H1 (cell line): ENCODE results near the gene AKR1B1. TPM values are rescaled to one million over a fixed set of nuclear protein-coding genes. Genes with fewer than 3 reads are reported as not detected.

ENCODE experiments used
- CTCF ChIA-PET: fragments of 300-600 bp; sonication (Branson Sonifier 250); formaldehyde crosslinking; loops from one replicate; lab custom pipeline; 2021; ENCODE audit not compliant: partially characterized antibody; lab: Charles Lee
- POLR2A ChIA-PET: fragments of 300-600 bp; sonication (Branson Sonifier 250); formaldehyde crosslinking; loops from one replicate; lab custom pipeline; 2021; ENCODE audit warnings: inconsistent platforms; ENCODE audit not compliant: partially characterized antibody; lab: Charles Lee
- DNase-seq, 2 experiments: peaks; one replicate each; pipeline versions ENCODE4 v3.0.0 to v3.0.0-alpha.2; 2010 to 2022; ENCODE audit warnings: low spot score in 2 of 2, low read depth in 1 of 2, mixed read lengths in 1 of 2
- FAIRE-seq: peaks from 2 replicates; lab custom pipeline; 2011; peaks lifted over from hg19 to GRCh38; lab: Jason Lieb, UNC
- H2AFZ ChIP-seq: 2 replicates; pipeline ENCODE4 v1.8.1; 2012; ENCODE audit warnings: low read length, inconsistent platforms
- H2AK5ac ChIP-seq: 2 replicates; pipeline ENCODE4 v1.6.1; 2013; ENCODE audit warnings: low read depth, low read length
- H2BK120ac ChIP-seq: replicated peaks from 2 replicates; pipeline ENCODE3; 2013; ENCODE audit warnings: low read depth, low read length, inconsistent platforms
- H2BK12ac ChIP-seq: 2 replicates; pipeline ENCODE4 v1.6.1; 2013; ENCODE audit warnings: low read depth, low read length
- H2BK15ac ChIP-seq: 2 replicates; pipeline ENCODE4 v1.6.1; 2013; ENCODE audit warnings: low read length
- H2BK20ac ChIP-seq: 2 replicates; pipeline ENCODE4 v1.6.1; 2013; ENCODE audit warnings: low read length
- H2BK5ac ChIP-seq: 2 replicates; pipeline ENCODE4 v1.6.1; 2013; ENCODE audit warnings: low read depth, low read length
- H3K14ac ChIP-seq: 2 replicates; pipeline ENCODE4 v1.6.1; 2013; ENCODE audit warnings: inconsistent platforms; ENCODE audit not compliant: insufficient read length
- H3K18ac ChIP-seq: 2 replicates; pipeline ENCODE4 v1.6.1; 2013; ENCODE audit warnings: low read length; ENCODE audit errors: extremely low read depth
- H3K23ac ChIP-seq: 2 replicates; pipeline ENCODE4 v1.6.1; 2013; ENCODE audit warnings: inconsistent platforms; ENCODE audit not compliant: insufficient read length
- H3K23me2 ChIP-seq: 2 replicates; pipeline ENCODE4 v1.6.1; 2013; ENCODE audit warnings: low read depth, low read length
- H3K27ac ChIP-seq: 2 replicates; pipeline ENCODE4 v1.6.1; 2011; ENCODE audit warnings: low read depth, low read length, inconsistent platforms
- H3K27me3 ChIP-seq, 4 experiments: replicated peaks in 1 of 4; 1 replicate in 1 of 4; 2 replicates in 3 of 4; pipeline versions ENCODE4 v1.6.1 to v1.8.1; 2011 to 2013; ENCODE audit warnings: low read length in 3 of 4, mild to moderate bottlenecking in 3 of 4, inconsistent platforms in 2 of 4, mixed read lengths in 2 of 4, moderate library complexity in 1 of 4; ENCODE audit not compliant: control insufficient read depth in 3 of 4, insufficient read depth in 3 of 4; ENCODE audit errors: extremely low read depth in 1 of 4
- H3K36me3 ChIP-seq, 4 experiments: 2 replicates each; pipeline versions ENCODE4 v1.6.1 to v1.8.1; 2011 to 2013; ENCODE audit warnings: mild to moderate bottlenecking in 4 of 4, low read length in 3 of 4, moderate library complexity in 2 of 4, control low read depth in 1 of 4, inconsistent platforms in 1 of 4; ENCODE audit not compliant: insufficient read depth in 4 of 4, control insufficient read depth in 2 of 4
- H3K4ac ChIP-seq: replicated peaks from 2 replicates; pipeline ENCODE3; 2013; ENCODE audit warnings: low read length, low read depth, mixed read lengths, inconsistent platforms; ENCODE audit not compliant: insufficient read length
- H3K4me1 ChIP-seq, 4 experiments: replicated peaks in 1 of 4; 1 replicate in 1 of 4; 2 replicates in 3 of 4; pipeline versions ENCODE4 v1.6.1 to v1.8.1; 2011 to 2013; ENCODE audit warnings: low read length in 3 of 4, inconsistent platforms in 2 of 4, mixed read lengths in 1 of 4; ENCODE audit not compliant: insufficient read depth in 4 of 4, control insufficient read depth in 3 of 4
- H3K4me2 ChIP-seq, 2 experiments: 2 replicates each; pipeline versions ENCODE4 v1.6.1 to v1.8.1; 2011 to 2013; ENCODE audit warnings: low read depth in 2 of 2, low read length in 2 of 2, control low read depth in 1 of 2, inconsistent platforms in 1 of 2, mild to moderate bottlenecking in 1 of 2; ENCODE audit not compliant: insufficient read depth in 1 of 2
- H3K4me3 ChIP-seq, 4 experiments: fragments of 200-600, 300-600 bp in 1 of 4; sonication (generic), shearing (Covaris generic), sonication (Bioruptor Twin) in 1 of 4; 2 replicates each; pipeline versions ENCODE4 v1.5.1 to v1.8.1; 2011 to 2016; ENCODE audit warnings: low read length in 4 of 4, low read depth in 3 of 4, control low read depth in 2 of 4, inconsistent platforms in 2 of 4, mild to moderate bottlenecking in 2 of 4, mixed read lengths in 1 of 4, moderate library complexity in 1 of 4; ENCODE audit not compliant: insufficient read depth in 2 of 4; ENCODE audit errors: extremely low read depth in 1 of 4
- H3K56ac ChIP-seq: replicated peaks from 2 replicates; pipeline ENCODE3; 2013; ENCODE audit warnings: low read depth, mild to moderate bottlenecking, mixed read lengths, low read length, inconsistent platforms; ENCODE audit not compliant: insufficient read length
- H3K79me1 ChIP-seq: 2 replicates; pipeline ENCODE4 v1.6.1; 2013; ENCODE audit warnings: low read depth, low read length, control low read depth
- H3K79me2 ChIP-seq, 2 experiments: 2 replicates each; pipeline versions ENCODE4 v1.6.1 to v1.8.1; 2012 to 2013; ENCODE audit warnings: low read length in 2 of 2, mild to moderate bottlenecking in 2 of 2, inconsistent platforms in 1 of 2; ENCODE audit not compliant: insufficient read depth in 2 of 2, control insufficient read depth in 1 of 2
- H3K9ac ChIP-seq, 4 experiments: replicated peaks in 1 of 4; 1 replicate in 1 of 4; 2 replicates in 3 of 4; pipeline versions ENCODE4 v1.6.1 to v1.8.1; 2011 to 2013; ENCODE audit warnings: low read depth in 3 of 4, low read length in 3 of 4, control low read depth in 2 of 4, mild to moderate bottlenecking in 2 of 4, moderate library complexity in 2 of 4, inconsistent platforms in 1 of 4; ENCODE audit errors: extremely low read depth in 1 of 4
- H3K9me3 ChIP-seq, 2 experiments: 2 replicates each; pipeline versions ENCODE4 v1.6.1 to v1.8.1; 2012 to 2013; ENCODE audit warnings: mild to moderate bottlenecking in 2 of 2, moderate library complexity in 2 of 2, control low read depth in 1 of 2, inconsistent platforms in 1 of 2, low read depth in 1 of 2, low read length in 1 of 2, mixed read lengths in 1 of 2; ENCODE audit not compliant: insufficient read depth in 2 of 2
- H4K20me1 ChIP-seq, 2 experiments: replicated peaks in 1 of 2; 2 replicates each; pipeline versions ENCODE3 to v1.8.1; 2011 to 2013; ENCODE audit warnings: inconsistent platforms in 2 of 2, low read length in 2 of 2, mild to moderate bottlenecking in 1 of 2; ENCODE audit not compliant: insufficient read depth in 2 of 2, control insufficient read depth in 1 of 2
- H4K5ac ChIP-seq: 2 replicates; pipeline ENCODE4 v1.6.1; 2013; ENCODE audit warnings: low read length, low read depth, mixed read lengths, inconsistent platforms; ENCODE audit not compliant: insufficient read length
- H4K8ac ChIP-seq: 2 replicates; pipeline ENCODE4 v1.8.0; 2013; ENCODE audit warnings: mild to moderate bottlenecking, moderate library complexity, low read length, inconsistent platforms; ENCODE audit not compliant: insufficient read depth; ENCODE audit errors: extremely low read depth
- H4K91ac ChIP-seq: replicated peaks from 2 replicates; pipeline ENCODE3; 2013; ENCODE audit warnings: low read length, mixed read lengths, inconsistent platforms; ENCODE audit not compliant: insufficient read length
- BCL11A ChIP-seq, 2 experiments: IDR thresholded peaks; one replicate each; pipeline ENCODE4 v1.6.1; 2011; ENCODE audit warnings: low read depth in 2 of 2, low read length in 2 of 2, mild to moderate bottlenecking in 2 of 2
- CBX8 ChIP-seq: fragments of 300-800, 300-1000 bp; sonication (generic); IDR thresholded peaks from 2 replicates; pipeline ENCODE4 v1.7.1; 2016; ENCODE audit warnings: low read depth, low read length, borderline replicate concordance
- KDM1A ChIP-seq: fragments of 200-600, 300-600 bp; sonication (generic); IDR thresholded peaks from 2 replicates; pipeline ENCODE4 v1.7.1; 2016; ENCODE audit warnings: mild to moderate bottlenecking, low read length, borderline replicate concordance
- PHF8 ChIP-seq: fragments of 200-600 bp; sonication (generic); conservative IDR thresholded peaks from 2 replicates; pipeline ENCODE4 v1.7.1; 2012; ENCODE audit warnings: low read depth, mild to moderate bottlenecking, inconsistent platforms, low read length, moderate library complexity
- POLR2A ChIP-seq, 2 experiments: IDR thresholded peaks; 1 replicate in 1 of 2; 2 replicates in 1 of 2; pipeline ENCODE4 v1.6.1; 2011; ENCODE audit warnings: low read depth in 2 of 2, low read length in 2 of 2, mild to moderate bottlenecking in 2 of 2; ENCODE audit errors: control extremely low read depth in 1 of 2
- RAD21 ChIP-seq, 2 experiments: IDR thresholded peaks in 1 of 2; conservative IDR thresholded peaks in 1 of 2; 2 replicates each; pipeline ENCODE4 v1.6.1; 2011; ENCODE audit warnings: low read depth in 2 of 2, low read length in 2 of 2, improper control_type of control experiment in 1 of 2, inconsistent platforms in 1 of 2, mild to moderate bottlenecking in 1 of 2, moderate library complexity in 1 of 2
- RBBP5 ChIP-seq: IDR thresholded peaks from 2 replicates; pipeline ENCODE4 v1.7.1; 2012; ENCODE audit warnings: low read depth, mild to moderate bottlenecking, inconsistent platforms, low read length, moderate library complexity, borderline replicate concordance
- SUZ12 ChIP-seq: fragments of 200-600 bp; sonication (generic); IDR thresholded peaks from 2 replicates; pipeline ENCODE4 v1.6.1; 2012; ENCODE audit warnings: mild to moderate bottlenecking, inconsistent platforms, low read length, moderate library complexity, mixed read lengths
- TBP ChIP-seq: IDR thresholded peaks from 2 replicates; pipeline ENCODE4 v1.6.1; 2011; ENCODE audit warnings: low read depth, low read length, improper control_type of control experiment
- WGBS, 2 experiments: shearing (Covaris generic) in 1 of 2; methylation state at CpG; one replicate each; pipeline versions ENCODE4 v1.1.6 to v1.1.7; 2013 to 2015; ENCODE audit warnings: low lambda C conversion rate in 2 of 2, mixed read lengths in 2 of 2, inconsistent platforms in 1 of 2, low coverage in 1 of 2, missing lambda C conversion rate in 1 of 2; ENCODE audit not compliant: insufficient replicate concordance in 2 of 2, insufficient coverage in 1 of 2, insufficient read length in 1 of 2; ENCODE audit errors: extremely low coverage in 1 of 2, missing lambda C conversion rate in 1 of 2; 5-methylcytosine and 5-hydroxymethylcytosine counted together
- polyA plus RNA-seq, 7 experiments: library from polyadenylated mRNA; depleted of rRNA in 3 of 7; stranded (reverse) in 5 of 7; unstranded in 2 of 7; fragments of >200 nt in 5 of 7; fragments of 200-250 nt in 2 of 7; gene quantifications; 1 replicate in 5 of 7; 2 replicates in 1 of 7; 4 replicates in 1 of 7; pipeline versions ENCODE4 v1.2.1 to v1.2.3, GENCODE V29; 2011 to 2013; ENCODE audit warnings: missing spikeins in 2 of 7, mixed read lengths in 2 of 7
- total RNA-seq: library from RNA; stranded (reverse); fragmentation: NEBNext Ultra II Directional; extraction: Animal tissue kit (Norgen Biotek cat#: 25700); gene quantifications from 2 replicates; pipeline ENCODE4 v1.2.1, GENCODE V29; 2021

AKR1B1 gene
- total and polyA plus RNA-seq, 2 of the 8 experiments (the other 6 are each of a cell fraction or from before 2014, with no cell fraction given), result 195 to 273 TPM

GRCh38 chr7:134428942-134429341, 30.0 kb downstream of the AKR1B1 start:
- CTCF ChIA-PET, result interaction anchor here (1.0 to 2.6 kb wide), 9 partner anchors 8 to 122 kb away, joined by 3 to 8 read pairs (median 5); partner anchors contain the start of gene AKR1B15
- H2BK20ac ChIP-seq, result no peak overlapping the region

More at GRCh38 chr7:134428942-134429341, 30.0 kb downstream of the AKR1B1 start:
- Histone ChIP-seq H3K79me2 (no peaks in the 10 kb centered on the region), H3K4ac (no peak overlapping the region), H2AK5ac (no peak overlapping the region), H4K5ac (no peak overlapping the region), H2AFZ (no peak overlapping the region), H3K4me3 (no peak overlapping the region), H3K4me1 (peaks cover 0 to 2% (median under 1%) of the 10 kb centered on the region in 4 experiments; a peak in 1 of 7 replicates), H4K91ac (no peak overlapping the region), H3K18ac (no peak overlapping the region), H3K27ac (no peak overlapping the region), H2BK12ac (no peak overlapping the region), H3K14ac (no peak overlapping the region), H3K36me3 (no peaks in the 10 kb centered on the region), H4K20me1 (no peaks in the 10 kb centered on the region), H2BK5ac (no peak overlapping the region), H3K9ac (no peak overlapping the region), H4K8ac (no peak overlapping the region), H3K23me2 (no peaks in the 10 kb centered on the region; the same call in 1 of the 2 replicates), H3K9me3 (no peaks in the 10 kb centered on the region), H2BK15ac (no peak overlapping the region), H3K27me3 (no peaks in the 10 kb centered on the region; a peak in 2 of 7 replicates), H3K79me1 (no peaks in the 10 kb centered on the region), H3K56ac (no peak overlapping the region), H3K4me2 (no peak overlapping the region), H2BK120ac (no peak overlapping the region), H3K23ac (no peak overlapping the region)
- FAIRE-seq, result no peak
- TF ChIP-seq RBBP5 (no peak), KDM1A (no peak), TBP (no peak), CBX8 (no peak), POLR2A (IDR thresholded peaks at IDR 0.05; ENCODE audit: control extremely low read depth in 1 of 2, low read depth in 2 of 2, low read length in 2 of 2) (no peak), BCL11A (IDR thresholded peaks at IDR 0.05; ENCODE audit: low read depth in 2 of 2, low read length in 2 of 2) (no peak), RAD21 (IDR thresholded peaks at IDR 0.05 in 1 of 2, conservative IDR thresholded peaks at IDR 0.05 in 1 of 2; ENCODE audit: low read depth in 2 of 2, low read length in 2 of 2) (no peak), SUZ12 (no peak), PHF8 (no peak)
- POLR2A ChIA-PET, result no interaction called here
- DNase-seq, result no peak
- whole genome bisulfite sequencing, 2 experiments, result 86% methylated on average over 9 of the region's 9 CpGs; no CpG with 5 or more reads in 1 of the 2 experiments
